ENCODE measurements around the gene TCFL5. TPM values are rescaled to one million over a fixed set of nuclear protein-coding genes. Genes with fewer than 3 reads are reported as not detected.

TCFL5 gene
- total RNA-seq, 1 donor from 2014 or later: 11.0 TPM

DNA sequence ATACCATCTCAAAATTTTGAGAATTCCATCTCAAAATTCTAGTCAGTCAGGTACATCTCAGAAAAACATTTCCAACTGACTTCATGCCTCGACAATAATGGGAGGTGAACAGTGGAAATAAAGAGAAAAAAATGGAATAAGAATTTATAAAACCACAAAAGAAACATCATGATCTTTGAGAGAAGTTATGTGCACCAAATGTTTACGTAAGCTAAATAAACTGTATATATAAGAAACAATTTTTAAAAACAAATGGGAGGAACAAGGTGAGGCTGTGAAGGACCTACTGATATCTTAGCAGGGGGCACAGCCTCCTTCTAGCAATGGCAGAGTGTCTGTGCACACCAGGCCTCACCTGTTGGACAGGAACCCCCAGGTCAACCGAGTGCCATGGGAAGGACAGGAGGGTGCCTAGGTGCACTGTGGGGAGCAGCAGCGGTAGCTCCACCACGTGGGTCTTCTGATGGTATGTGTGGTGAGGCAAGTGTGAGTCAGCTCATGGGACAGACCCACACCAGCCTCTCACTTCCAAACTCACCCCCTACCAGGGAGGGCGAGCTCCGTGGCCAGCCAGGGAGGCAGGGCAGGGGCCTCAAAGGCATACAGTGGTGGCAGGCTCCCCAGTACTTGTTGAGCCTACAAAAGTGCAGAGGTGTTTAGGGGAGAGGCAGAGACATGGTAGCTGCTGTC is 41.4 kb upstream of the TCFL5 start:
- FAIRE-seq (no peak), DNase-seq (ENCODE audit: low read depth) (peak; percentile 54)
- Mint-ChIP-seq H3K9me3 (ENCODE audit: unreplicated experiment) (no peaks in the 10 kb centered on the region), H3K4me3 (ENCODE audit: unreplicated experiment) (no peak overlapping the region), H3K4me1 (ENCODE audit: low read depth, unreplicated experiment) (peaks cover 29% of the 10 kb centered on the region), H3K27me3 (ENCODE audit: low read depth, unreplicated experiment) (no peaks in the 10 kb centered on the region), H3K36me3 (ENCODE audit: low read depth, unreplicated experiment) (peaks cover 10% of the 10 kb centered on the region), H3K27ac (ENCODE audit: unreplicated experiment) (no peak overlapping the region)
- Histone ChIP-seq H3K27ac (ENCODE audit: low read depth, low read length) (peak overlapping the region; percentile 37), H2AFZ (ENCODE audit: low read depth, low read length) (no peak overlapping the region), H3K27me3 (ENCODE audit: insufficient read depth, low read length) (no peaks in the 10 kb centered on the region), H3K4me3 (ENCODE audit: insufficient read depth, low read depth, low read length) (no peak overlapping the region), H4K20me1 (ENCODE audit: insufficient read depth, low read length) (peaks cover 97% of the 10 kb centered on the region), H3K36me3 (ENCODE audit: insufficient read depth, low read length) (peaks cover 44% of the 10 kb centered on the region), H3K4me1 (ENCODE audit: insufficient read depth, low read length) (peaks cover 22% of the 10 kb centered on the region), H3K79me2 (ENCODE audit: insufficient read depth, low read length) (peaks cover 38% of the 10 kb centered on the region), H3K9me3 (ENCODE audit: insufficient read depth, low read depth, low read length) (no peaks in the 10 kb centered on the region), H3K4me2 (ENCODE audit: low read length) (peak overlapping the region; percentile 20), H3K9ac (ENCODE audit: low read length) (peak overlapping the region; percentile 11)
- TF ChIP-seq EZH2 (IDR thresholded peaks at IDR 0.05; ENCODE audit: insufficient read depth, low read length): no peak

DNA sequence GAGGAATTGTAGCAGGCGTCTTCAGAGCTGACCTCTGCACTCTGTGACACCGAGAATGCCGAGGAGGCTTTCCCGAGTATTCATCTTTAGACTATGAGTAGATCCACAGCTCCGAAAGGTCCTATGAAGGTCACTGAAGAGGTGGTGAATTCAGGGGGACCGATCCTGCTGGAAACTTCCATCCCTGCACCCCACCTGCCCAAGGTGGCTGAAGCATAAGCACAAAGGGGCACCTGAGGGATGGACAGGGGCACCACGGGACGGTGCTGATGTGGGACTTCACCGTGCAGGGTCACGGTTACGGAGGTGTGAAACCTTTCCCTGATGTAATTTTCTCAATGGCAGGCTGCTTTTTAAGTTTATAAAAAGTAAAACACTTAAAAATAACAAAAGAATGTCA is 40.3 kb upstream of the TCFL5 start:
- Mint-ChIP-seq H3K4me3 (ENCODE audit: unreplicated experiment) (no peak overlapping the region), H3K36me3 (ENCODE audit: low read depth, unreplicated experiment) (peaks cover 6% of the 10 kb centered on the region), H3K4me1 (ENCODE audit: low read depth, unreplicated experiment) (peaks cover 29% of the 10 kb centered on the region), H3K27ac (ENCODE audit: unreplicated experiment) (no peak overlapping the region), H3K27me3 (ENCODE audit: low read depth, unreplicated experiment) (no peaks in the 10 kb centered on the region), H3K9me3 (ENCODE audit: unreplicated experiment) (no peaks in the 10 kb centered on the region)
- H3K9ac ChIP-seq (ENCODE audit: low read length): no peak overlapping the region
- TF ChIP-seq CTCF (IDR thresholded peaks at IDR 0.05; ENCODE audit: insufficient read depth, low read depth, low read length): no peak
- no peak for TF ChIP-seq EZH2 (IDR thresholded peaks at IDR 0.05; ENCODE audit: insufficient read depth, low read length)
- H3K4me3 ChIP-seq (ENCODE audit: insufficient read depth, low read depth, low read length): no peak overlapping the region
- no peaks in the 10 kb centered on the region for H3K9me3 ChIP-seq (ENCODE audit: insufficient read depth, low read depth, low read length)
- no peak overlapping the region for H3K27ac ChIP-seq (ENCODE audit: low read depth, low read length)
- H2AFZ ChIP-seq (ENCODE audit: low read depth, low read length): no peak overlapping the region
- H3K4me1 ChIP-seq (ENCODE audit: insufficient read depth, low read length): peaks cover 14% of the 10 kb centered on the region
- H3K4me2 ChIP-seq (ENCODE audit: low read length): no peak overlapping the region
- peaks cover 27% of the 10 kb centered on the region for H3K79me2 ChIP-seq (ENCODE audit: insufficient read depth, low read length)
- H4K20me1 ChIP-seq (ENCODE audit: insufficient read depth, low read length): peaks cover 95% of the 10 kb centered on the region
- DNase-seq (ENCODE audit: low read depth) (no peak), FAIRE-seq (no peak)
- H3K27me3 ChIP-seq (ENCODE audit: insufficient read depth, low read length): no peaks in the 10 kb centered on the region
- peaks cover 41% of the 10 kb centered on the region for H3K36me3 ChIP-seq (ENCODE audit: insufficient read depth, low read length)

DNA sequence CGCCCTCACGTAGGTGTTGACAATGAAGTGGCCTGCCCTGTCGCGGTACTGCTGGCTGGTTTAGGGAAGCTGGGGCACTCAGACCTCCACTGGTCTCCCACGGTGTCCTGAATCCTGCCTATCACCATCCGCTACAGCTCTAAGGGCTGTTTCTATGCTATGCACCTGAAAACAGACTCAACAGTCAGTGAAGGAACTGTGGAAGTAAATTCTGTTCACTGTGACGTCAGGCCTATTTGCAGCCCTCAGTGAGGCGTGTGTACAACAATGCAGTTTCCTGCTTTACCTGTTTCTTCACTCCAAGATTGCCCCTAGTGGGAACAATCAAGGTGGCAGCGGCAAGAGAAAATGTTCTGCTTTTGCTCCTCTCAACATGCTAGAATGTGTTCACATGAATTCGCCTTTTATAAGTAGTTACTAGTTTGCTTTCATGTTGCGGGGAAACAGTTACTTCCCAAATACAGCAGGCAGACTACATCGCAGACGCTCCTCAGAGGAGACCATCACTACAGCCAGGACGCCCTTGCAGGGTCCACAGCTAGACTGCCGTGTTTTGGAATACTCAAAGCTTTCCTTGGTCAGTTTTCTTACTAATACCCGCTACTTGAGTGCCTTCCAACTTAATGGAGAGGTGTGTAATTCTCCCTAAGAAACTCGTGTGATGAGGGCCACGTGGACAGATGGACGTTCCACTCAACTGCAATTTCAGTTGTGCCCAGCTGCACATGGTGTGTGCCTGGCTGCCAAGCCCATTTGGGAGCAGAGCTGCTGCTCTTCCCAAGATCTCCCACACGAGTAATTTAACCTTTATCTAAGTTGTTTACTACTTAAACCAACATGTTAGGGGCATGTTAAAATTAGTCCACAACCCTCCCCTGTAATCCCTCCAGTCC is 39.3 kb upstream of the TCFL5 start:
- H3K4me2 ChIP-seq (ENCODE audit: low read length): no peak overlapping the region
- Mint-ChIP-seq H3K9me3 (ENCODE audit: unreplicated experiment) (no peaks in the 10 kb centered on the region), H3K36me3 (ENCODE audit: low read depth, unreplicated experiment) (peaks cover 4% of the 10 kb centered on the region), H3K4me1 (ENCODE audit: low read depth, unreplicated experiment) (peaks cover 29% of the 10 kb centered on the region), H3K4me3 (ENCODE audit: unreplicated experiment) (no peak overlapping the region), H3K27me3 (ENCODE audit: low read depth, unreplicated experiment) (no peaks in the 10 kb centered on the region), H3K27ac (ENCODE audit: unreplicated experiment) (peak overlapping the region; percentile 69)
- H3K36me3 ChIP-seq (ENCODE audit: insufficient read depth, low read length): peaks cover 36% of the 10 kb centered on the region
- H3K4me3 ChIP-seq (ENCODE audit: insufficient read depth, low read depth, low read length): no peak overlapping the region
- H3K9me3 ChIP-seq (ENCODE audit: insufficient read depth, low read depth, low read length): no peaks in the 10 kb centered on the region
- H3K27ac ChIP-seq (ENCODE audit: low read depth, low read length): no peak overlapping the region
- H2AFZ ChIP-seq (ENCODE audit: low read depth, low read length): no peak overlapping the region
- H3K27me3 ChIP-seq (ENCODE audit: insufficient read depth, low read length): no peaks in the 10 kb centered on the region
- DNase-seq (ENCODE audit: low read depth) (no peak), FAIRE-seq (no peak)
- peaks cover 87% of the 10 kb centered on the region for H4K20me1 ChIP-seq (ENCODE audit: insufficient read depth, low read length)
- H3K79me2 ChIP-seq (ENCODE audit: insufficient read depth, low read length): peaks cover 18% of the 10 kb centered on the region
- peak overlapping the region; percentile 4 for H3K9ac ChIP-seq (ENCODE audit: low read length)
- peaks cover 14% of the 10 kb centered on the region for H3K4me1 ChIP-seq (ENCODE audit: insufficient read depth, low read length)
- no peak for TF ChIP-seq EZH2 (IDR thresholded peaks at IDR 0.05; ENCODE audit: insufficient read depth, low read length)
- peak; percentile 27 for TF ChIP-seq CTCF (IDR thresholded peaks at IDR 0.05; ENCODE audit: insufficient read depth, low read depth, low read length)
